DND-41 (cell line): ENCODE results near the gene GNB5.
"Not testable (repeated sequence)": the region's sequence is repeated elsewhere in the genome, so short reads cannot be mapped to it uniquely, and the experiment has no call there.

Experiments used
- ATAC-seq: fragments of 200-7000 bp; cut with Tn5 transposase; 3 replicates; pipeline ENCODE4 v1.9.1; 2021; ENCODE audit warnings: low read depth; ENCODE audit not compliant: insufficient read depth
- DNase-seq: peaks from one replicate; pipeline ENCODE4 v3.0.0-alpha.2; 2020
- H2AFZ ChIP-seq: 2 replicates; pipeline ENCODE4 v1.6.0; 2012; ENCODE audit warnings: low read depth, low read length
- H3K27ac ChIP-seq: 2 replicates; pipeline ENCODE4 v1.5.1; 2012; ENCODE audit warnings: low read length, inconsistent platforms
- H3K27me3 ChIP-seq: fragments of 200-600 bp; sonication (generic); 2 replicates; pipeline ENCODE4 v1.6.0; 2012; ENCODE audit warnings: low read length, mild to moderate bottlenecking, inconsistent platforms; ENCODE audit not compliant: insufficient read depth, poor library complexity
- H3K36me3 ChIP-seq: 2 replicates; pipeline ENCODE4 v1.5.1; 2012; ENCODE audit warnings: low read length, inconsistent platforms; ENCODE audit not compliant: insufficient read depth
- H3K4me1 ChIP-seq: 2 replicates; pipeline ENCODE4 v1.5.1; 2012; ENCODE audit warnings: mild to moderate bottlenecking, low read length; ENCODE audit not compliant: insufficient read depth
- H3K4me2 ChIP-seq: 2 replicates; pipeline ENCODE4 v1.6.0; 2012; ENCODE audit warnings: mild to moderate bottlenecking, moderate library complexity, low read length, inconsistent platforms; ENCODE audit not compliant: insufficient read depth
- H3K4me3 ChIP-seq, 2 experiments: fragments of 200-600 bp in 1 of 2; shearing (Covaris generic) in 1 of 2; 2 replicates each; pipeline ENCODE4 v1.5.1; 2012 to 2016; ENCODE audit warnings: inconsistent platforms in 2 of 2, low read length in 2 of 2, mild to moderate bottlenecking in 2 of 2, low read depth in 1 of 2, moderate library complexity in 1 of 2
- H3K79me2 ChIP-seq: 2 replicates; pipeline ENCODE4 v1.6.0; 2012; ENCODE audit warnings: low read length, inconsistent platforms; ENCODE audit not compliant: insufficient read depth
- H3K9ac ChIP-seq: 2 replicates; pipeline ENCODE4 v1.6.0; 2012; ENCODE audit warnings: low read depth, mild to moderate bottlenecking, inconsistent platforms, low read length, moderate library complexity
- H3K9me3 ChIP-seq: 2 replicates; pipeline ENCODE4 v1.5.1; 2012; ENCODE audit warnings: low read length, moderate library complexity, mild to moderate bottlenecking, inconsistent platforms; ENCODE audit not compliant: insufficient read depth, severe bottlenecking
- H4K20me1 ChIP-seq: 2 replicates; pipeline ENCODE4 v1.6.0; 2012; ENCODE audit warnings: low read length; ENCODE audit not compliant: insufficient read depth
- CTCF ChIP-seq: IDR thresholded peaks from 2 replicates; pipeline ENCODE4 v1.5.1; 2012; ENCODE audit warnings: borderline replicate concordance, low read length, moderate library complexity, mild to moderate bottlenecking; ENCODE audit not compliant: poor library complexity, severe bottlenecking; ENCODE audit errors: extremely low read depth
- EZH2 ChIP-seq: IDR thresholded peaks from 3 replicates; pipeline ENCODE4 v1.6.1; 2012; ENCODE audit warnings: borderline replicate concordance, low read depth, mild to moderate bottlenecking, moderate library complexity, low read length, inconsistent platforms; ENCODE audit not compliant: severe bottlenecking

Gene GNB5

GRCh38 chr15:52171807-52172206 lies 19.4 kb downstream of the GNB5 start:
- H3K4me1 ChIP-seq: no peaks in the 10 kb centered on the region
- no peaks in the 10 kb centered on the region for H3K36me3 ChIP-seq
- no peaks in the 10 kb centered on the region for H4K20me1 ChIP-seq
- TF ChIP-seq EZH2: no peak
- TF ChIP-seq CTCF: no peak
- no peak overlapping the region for H3K27ac ChIP-seq
- ATAC-seq (no peak), DNase-seq (no peak)
- H3K4me2 ChIP-seq: no peak overlapping the region
- H3K9ac ChIP-seq: no peak overlapping the region
- no peaks in the 10 kb centered on the region for H3K79me2 ChIP-seq
- no peak overlapping the region for H2AFZ ChIP-seq
- no peaks in the 10 kb centered on the region for H3K27me3 ChIP-seq
- no peak overlapping the region for H3K4me3 ChIP-seq
- no peaks in the 10 kb centered on the region for H3K9me3 ChIP-seq

- ATAC-seq (peak; percentile 76), DNase-seq (no peak)
- no peaks in the 10 kb centered on the region for H3K4me1 ChIP-seq
- H3K79me2 ChIP-seq: no peaks in the 10 kb centered on the region
- no peaks in the 10 kb centered on the region for H3K36me3 ChIP-seq
- H3K4me2 ChIP-seq: no peak overlapping the region
- H3K9me3 ChIP-seq: no peaks in the 10 kb centered on the region
- no peak overlapping the region for H2AFZ ChIP-seq
- H4K20me1 ChIP-seq: no peaks in the 10 kb centered on the region
- H3K27me3 ChIP-seq: no peaks in the 10 kb centered on the region
- no peak overlapping the region for H3K9ac ChIP-seq
- no peak overlapping the region for H3K4me3 ChIP-seq
- H3K27ac ChIP-seq: no peak overlapping the region
- TF ChIP-seq EZH2 (no peak), CTCF (no peak)
These were observed 19.8 kb downstream of the GNB5 start for GRCh38 chr15:52171386-52171785.

- H3K27ac ChIP-seq, H3K4me3 ChIP-seq, H3K79me2 ChIP-seq, H3K4me2 ChIP-seq, DNase-seq, H3K36me3 ChIP-seq, H3K9ac ChIP-seq, H3K4me1 ChIP-seq, H4K20me1 ChIP-seq, H3K9me3 ChIP-seq, H3K27me3 ChIP-seq, H2AFZ ChIP-seq, ATAC-seq: not testable (repeated sequence)
These were observed 21.0 kb downstream of the GNB5 start for GRCh38 chr15:52170199-52170598.

GRCh38 chr15:52165494-52166131 lies 25.6 kb downstream of the GNB5 start:
- DNase-seq, H3K36me3 ChIP-seq, ATAC-seq, H2AFZ ChIP-seq, H4K20me1 ChIP-seq, H3K27ac ChIP-seq, H3K9ac ChIP-seq, H3K79me2 ChIP-seq, H3K27me3 ChIP-seq, H3K4me3 ChIP-seq, H3K4me1 ChIP-seq, H3K4me2 ChIP-seq, H3K9me3 ChIP-seq: not testable (repeated sequence)
